IMR-90 (cell line): ENCODE measurements around the gene SLC16A8. TPM values are rescaled to one million over a fixed set of nuclear protein-coding genes. Genes with fewer than 3 reads are reported as not detected.

Experiments used
- ATAC-seq: fragments of 200-7000 bp; cut with Tn5 transposase; 2 replicates; pipeline ENCODE4 v1.9.1; 2020; ENCODE audit warnings: low read depth, mild to moderate bottlenecking, moderate library complexity
- BruUV-seq: library from RNA; stranded (reverse); fragments of 400-500 nt; replicated peaks from 2 replicates; lab custom pipeline; 2021; lab: Mats Ljungman, UMichigan
- CTCF ChIA-PET: fragments of 300-600 bp; formaldehyde crosslinking; extraction: SDS; loops from one replicate; lab custom pipeline; 2021; ENCODE audit warnings: antibody characterized with exemption; lab: Yijun Ruan, JAX
- POLR2A ChIA-PET: fragments of 300-600 bp; sonication (Branson Sonifier 250); formaldehyde crosslinking; loops from one replicate; lab custom pipeline; 2022; ENCODE audit warnings: antibody characterized with exemption; ENCODE audit not compliant: unreplicated experiment; lab: Charles Lee
- DNase-seq: peaks from one replicate; pipeline ENCODE4 v3.0.0; 2013
- H2AFZ ChIP-seq: replicated peaks from 2 replicates; pipeline ENCODE3; 2013; ENCODE audit warnings: low read length, mild to moderate bottlenecking; ENCODE audit not compliant: poor library complexity
- H2AK5ac ChIP-seq: 2 replicates; pipeline ENCODE4 v1.6.1; 2013; ENCODE audit warnings: low read depth, low read length, inconsistent platforms
- H2AK9ac ChIP-seq: replicated peaks from 2 replicates; pipeline ENCODE3; 2013; ENCODE audit warnings: mild to moderate bottlenecking, low read depth, low read length, moderate library complexity; ENCODE audit not compliant: poor library complexity
- H2BK120ac ChIP-seq: 2 replicates; pipeline ENCODE4 v1.6.1; 2013; ENCODE audit warnings: low read depth, low read length, inconsistent platforms
- H2BK15ac ChIP-seq: 3 replicates; pipeline ENCODE4 v1.6.1; 2013; ENCODE audit warnings: low read depth, low read length, inconsistent platforms
- H2BK20ac ChIP-seq: 2 replicates; pipeline ENCODE4 v1.6.1; 2013; ENCODE audit warnings: low read depth, mild to moderate bottlenecking, inconsistent platforms, low read length, moderate library complexity
- H2BK5ac ChIP-seq: 2 replicates; pipeline ENCODE4 v1.6.1; 2013; ENCODE audit warnings: mild to moderate bottlenecking, low read depth, low read length, inconsistent platforms; ENCODE audit not compliant: poor library complexity, severe bottlenecking
- H3K14ac ChIP-seq: replicated peaks from 2 replicates; pipeline ENCODE4 v1.6.1; 2013; ENCODE audit warnings: low read depth, low read length, inconsistent platforms
- H3K18ac ChIP-seq: 2 replicates; pipeline ENCODE4 v1.6.1; 2013; ENCODE audit warnings: low read depth, low read length, control low read depth
- H3K23ac ChIP-seq: 2 replicates; pipeline ENCODE4 v1.6.1; 2013; ENCODE audit warnings: low read depth, low read length, inconsistent platforms
- H3K27ac ChIP-seq: 2 replicates; pipeline ENCODE4 v1.5.1; 2013; ENCODE audit warnings: mild to moderate bottlenecking, control low read depth, low read length; ENCODE audit not compliant: insufficient read depth
- H3K27me3 ChIP-seq: 2 replicates; pipeline ENCODE4 v1.6.1; 2013; ENCODE audit warnings: low read length; ENCODE audit not compliant: control insufficient read depth, insufficient read depth
- H3K36me3 ChIP-seq: 2 replicates; pipeline ENCODE4 v1.6.1; 2013; ENCODE audit warnings: low read length, mixed read lengths; ENCODE audit not compliant: control insufficient read depth, insufficient read depth
- H3K4ac ChIP-seq: 2 replicates; pipeline ENCODE4 v1.6.1; 2013; ENCODE audit warnings: low read depth, low read length, inconsistent platforms
- H3K4me1 ChIP-seq: 2 replicates; pipeline ENCODE4 v1.6.1; 2013; ENCODE audit warnings: low read length, mixed read lengths; ENCODE audit not compliant: control insufficient read depth, insufficient read depth
- H3K4me2 ChIP-seq: 2 replicates; pipeline ENCODE4 v1.6.1; 2013; ENCODE audit warnings: low read depth, mild to moderate bottlenecking, control low read depth, low read length, moderate library complexity
- H3K4me3 ChIP-seq: 2 replicates; pipeline ENCODE4 v1.5.1; 2013; ENCODE audit warnings: low read depth, mild to moderate bottlenecking, control low read depth, low read length, moderate library complexity; ENCODE audit not compliant: insufficient read depth
- H3K56ac ChIP-seq: 2 replicates; pipeline ENCODE4 v1.6.1; 2013; ENCODE audit warnings: low read length, inconsistent platforms; ENCODE audit not compliant: insufficient read depth; ENCODE audit errors: extremely low read depth
- H3K79me1 ChIP-seq, 2 experiments: 2 replicates each; pipeline ENCODE4 v1.6.1; 2013; ENCODE audit warnings: low read length in 2 of 2, inconsistent platforms in 1 of 2, low read depth in 1 of 2
- H3K9ac ChIP-seq: 2 replicates; pipeline ENCODE4 v1.6.1; 2013; ENCODE audit warnings: low read depth, low read length, control low read depth
- H3K9me1 ChIP-seq: 2 replicates; pipeline ENCODE4 v1.6.1; 2013; ENCODE audit warnings: low read length, inconsistent platforms; ENCODE audit not compliant: insufficient read depth
- H3K9me3 ChIP-seq: 2 replicates; pipeline ENCODE4 v1.6.1; 2013; ENCODE audit warnings: low read length; ENCODE audit not compliant: control insufficient read depth, insufficient read depth
- H4K20me1 ChIP-seq: 2 replicates; pipeline ENCODE4 v1.6.1; 2013; ENCODE audit warnings: low read length, inconsistent platforms; ENCODE audit not compliant: insufficient read depth
- H4K5ac ChIP-seq: 2 replicates; pipeline ENCODE4 v1.6.1; 2013; ENCODE audit warnings: mild to moderate bottlenecking, low read depth, low read length, control low read depth
- H4K8ac ChIP-seq, 2 experiments: 2 replicates each; pipeline ENCODE4 v1.6.1; 2013; ENCODE audit warnings: low read depth in 2 of 2, low read length in 2 of 2, control low read depth in 1 of 2, inconsistent platforms in 1 of 2
- H4K91ac ChIP-seq: 2 replicates; pipeline ENCODE4 v1.6.1; 2013; ENCODE audit warnings: low read depth, low read length, inconsistent platforms; ENCODE audit not compliant: insufficient read depth
- CEBPB ChIP-seq: IDR thresholded peaks from 2 replicates; pipeline ENCODE4 v1.6.1; 2012; ENCODE audit warnings: low read depth, low read length, improper control_type of control experiment
- CHD1 ChIP-seq: IDR thresholded peaks from 2 replicates; pipeline ENCODE4 v1.6.1; 2012; ENCODE audit warnings: low read depth, low read length, improper control_type of control experiment
- CTCF ChIP-seq: conservative IDR thresholded peaks from 2 replicates; pipeline ENCODE4 v1.5.1; 2012; ENCODE audit warnings: mild to moderate bottlenecking, low read depth, low read length, improper control_type of control experiment
- ELK1 ChIP-seq: fragments of 150-350 bp; IDR thresholded peaks from 2 replicates; pipeline ENCODE4 v1.6.1; 2016; ENCODE audit warnings: low read depth, mild to moderate bottlenecking, low read length, moderate library complexity, borderline replicate concordance
- MAZ ChIP-seq: IDR thresholded peaks from 2 replicates; pipeline ENCODE4 v1.6.1; 2012; ENCODE audit warnings: low read depth, mild to moderate bottlenecking, low read length, improper control_type of control experiment, moderate library complexity, borderline replicate concordance
- NFE2L2 ChIP-seq: fragments of 150-350 bp; IDR thresholded peaks from 2 replicates; pipeline ENCODE4 v1.6.1; 2016; ENCODE audit warnings: low read depth, mild to moderate bottlenecking, low read length
- POLR2A ChIP-seq: IDR thresholded peaks from 2 replicates; pipeline ENCODE4 v1.6.1; 2012; ENCODE audit warnings: mild to moderate bottlenecking, low read depth, low read length
- RAD21 ChIP-seq: IDR thresholded peaks from 2 replicates; pipeline ENCODE4 v1.6.1; 2012; ENCODE audit warnings: low read length, improper control_type of control experiment
- SMC3 ChIP-seq: fragments of 150-350 bp; IDR thresholded peaks from 2 replicates; pipeline ENCODE4 v1.6.1; 2016; ENCODE audit warnings: low read depth, mild to moderate bottlenecking, antibody characterized with exemption, low read length, moderate library complexity
- USF2 ChIP-seq: fragments of 150-350 bp; IDR thresholded peaks from 2 replicates; pipeline ENCODE4 v1.6.1; 2017; ENCODE audit warnings: mild to moderate bottlenecking, antibody characterized with exemption, low read length, low read depth
- WGBS, 2 experiments: methylation state at CpG; one replicate each; pipeline versions ENCODE4 v1.1.5 to v1.1.7; 2013; ENCODE audit warnings: missing lambda C conversion rate in 2 of 2; ENCODE audit not compliant: insufficient read length in 1 of 2; ENCODE audit errors: extremely low coverage in 2 of 2; 5-methylcytosine and 5-hydroxymethylcytosine counted together
- dilution Hi-C: fragments of 300-500 bp; cut with HindIII; formaldehyde crosslinking; loops from one replicate; pipeline ENCODE4 v1.14.3; 2018; ENCODE audit warnings: low sequenced_read_pairs; ENCODE audit not compliant: unreplicated experiment
- in situ Hi-C: fragments of 300-500 bp; cut with MboI; formaldehyde crosslinking; loops from 3 replicates; pipeline ENCODE4 v1.14.3; 2019; ENCODE audit warnings: low sequenced_read_pairs, inconsistent platforms, mixed read lengths
- intact Hi-C: fragments of 100-400 bp; cut with micrococcal nuclease; formaldehyde crosslinking; loops from 2 replicates; pipeline ENCODE4 v1.10.0; 2022
- polyA plus RNA-seq, 3 experiments: library from polyadenylated mRNA; depleted of rRNA; stranded (reverse); fragments of >200 nt; gene quantifications; 2 replicates each; pipeline ENCODE4 v1.2.3, GENCODE V29; 2012; ENCODE audit warnings: low replicate concordance in 1 of 3
- total RNA-seq: library from RNA; depleted of rRNA; stranded (reverse); fragments of >200 nt; gene quantifications from 2 replicates; pipeline ENCODE4 v1.2.3, GENCODE V29; 2012

Gene SLC16A8
- total and polyA plus RNA-seq, 2 of the 4 experiments (the other 2 are of a cell fraction): not detected

GRCh38 chr22:38104084-38104483 is 20.1 kb upstream of the SLC16A8 start:
- Histone ChIP-seq H4K91ac (no peak overlapping the region), H2AK5ac (no peak overlapping the region), H2AK9ac (no peak overlapping the region), H3K4me1 (no peaks in the 10 kb centered on the region), H4K20me1 (no peaks in the 10 kb centered on the region), H2AFZ (no peak overlapping the region), H3K9me3 (no peaks in the 10 kb centered on the region), H3K9ac (no peak overlapping the region), H4K8ac (no peak overlapping the region), H3K36me3 (no peaks in the 10 kb centered on the region), H3K23ac (no peak overlapping the region), H2BK20ac (no peak overlapping the region), H2BK15ac (no peak overlapping the region), H2BK5ac (no peak overlapping the region), H3K56ac (no peak overlapping the region), H3K27ac (no peak overlapping the region), H4K5ac (no peak overlapping the region), H3K4me3 (no peak overlapping the region), H2BK120ac (no peak overlapping the region), H3K9me1 (no peaks in the 10 kb centered on the region), H3K4ac (no peak overlapping the region), H3K18ac (no peak overlapping the region), H3K27me3 (no peaks in the 10 kb centered on the region), H3K14ac (no peak overlapping the region), H3K79me1 (no peaks in the 10 kb centered on the region), H3K4me2 (no peak overlapping the region)
- in situ Hi-C loops (no loop called here), intact Hi-C loops (no loop called here), dilution Hi-C loops (no loop called here)
- TF ChIP-seq CHD1: no peak
- TF ChIP-seq CEBPB: no peak
- TF ChIP-seq SMC3: peak; percentile 24; the same call in 1 of the 2 replicates
- no peak for TF ChIP-seq NFE2L2
- TF ChIP-seq ELK1: no peak
- no peak for TF ChIP-seq POLR2A
- TF ChIP-seq RAD21: peak; percentile 22; the same call in 1 of the 2 replicates
- peak; percentile 29 for TF ChIP-seq CTCF
- no peak for TF ChIP-seq USF2
- TF ChIP-seq MAZ: no peak
- ChIA-PET POLR2A (no interaction called here), CTCF (interaction anchor here (0.5 to 1.0 kb wide), 3 partner anchors 32 to 309 kb away, joined by 3 to 5 read pairs (median 3); no protein-coding TSS in a partner anchor)
- no TSS peak for BruUV-seq
- ATAC-seq (no peak), DNase-seq (peak; percentile 11)
- 60% methylated on average over 1 of the region's 6 CpGs; no CpG with 5 or more reads in 1 of the 2 experiments for WGBS, 2 experiments
